ENCODE data around the gene CLCN4. TPM values are rescaled to one million over a fixed set of nuclear protein-coding genes. Genes with fewer than 3 reads are reported as not detected.

The CLCN4 gene
- total RNA-seq, 1 donor from 2014 or later = 1.2 TPM

GRCh38 chrX:10126834-10127233, 29.9 kb upstream of the CLCN4 start:
- Histone ChIP-seq H3K4me3 (no peak overlapping the region), H3K27ac (no peak overlapping the region), H3K9me3 (no peaks in the 10 kb centered on the region), H3K4me1 (no peaks in the 10 kb centered on the region), H3K27me3 (no peaks in the 10 kb centered on the region), H3K36me3 (peaks cover 0 to 10% of the 10 kb centered on the region in 2 donors)
- TF ChIP-seq CTCF (IDR thresholded peaks at IDR 0.05) (no peak), POLR2A (IDR thresholded peaks at IDR 0.05) (no peak), POLR2AphosphoS5 (IDR thresholded peaks at IDR 0.05; ENCODE audit: insufficient read depth in 1 of 2, low read depth in 1 of 2) (no peak)
- intact Hi-C loops (cut with DNase I) = no loop called here
- no peak for DNase-seq (ENCODE audit: extremely low spot score in 2 of 2)

- Histone ChIP-seq H3K27me3 (no peaks in the 10 kb centered on the region), H3K9me3 (no peaks in the 10 kb centered on the region), H3K4me3 (no peak overlapping the region), H3K4me1 (no peaks in the 10 kb centered on the region), H3K36me3 (peaks cover 0 to 10% of the 10 kb centered on the region in 2 donors), H3K27ac (no peak overlapping the region)
- TF ChIP-seq CTCF (IDR thresholded peaks at IDR 0.05) (no peak), POLR2AphosphoS5 (IDR thresholded peaks at IDR 0.05; ENCODE audit: insufficient read depth in 1 of 2, low read depth in 1 of 2) (no peak), POLR2A (IDR thresholded peaks at IDR 0.05) (no peak)
- no peak for DNase-seq (ENCODE audit: extremely low spot score in 2 of 2)
- intact Hi-C loops (cut with DNase I) = no loop called here
Observed at GRCh38 chrX:10128386-10128785, 28.4 kb upstream of the CLCN4 start.

GRCh38 chrX:10129229-10129628, 27.5 kb upstream of the CLCN4 start:
- no peaks in the 10 kb centered on the region for H3K27me3 ChIP-seq
- H3K36me3 ChIP-seq = peaks cover 0 to 10% of the 10 kb centered on the region in 2 donors
- H3K4me3 ChIP-seq = no peak overlapping the region
- no peak for DNase-seq (ENCODE audit: extremely low spot score in 2 of 2)
- no peaks in the 10 kb centered on the region for H3K9me3 ChIP-seq
- H3K27ac ChIP-seq = no peak overlapping the region
- intact Hi-C loops (cut with DNase I) = no loop called here
- TF ChIP-seq POLR2AphosphoS5 (IDR thresholded peaks at IDR 0.05; ENCODE audit: insufficient read depth in 1 of 2, low read depth in 1 of 2) (no peak), POLR2A (IDR thresholded peaks at IDR 0.05) (no peak), CTCF (IDR thresholded peaks at IDR 0.05) (no peak)
- H3K4me1 ChIP-seq = no peaks in the 10 kb centered on the region

GRCh38 chrX:10130354-10130753, 26.4 kb upstream of the CLCN4 start:
- intact Hi-C loops (cut with DNase I) = no loop called here
- H3K27me3 ChIP-seq = no peaks in the 10 kb centered on the region
- no peak for DNase-seq (ENCODE audit: extremely low spot score in 2 of 2)
- peaks cover 0 to 5% of the 10 kb centered on the region in 2 donors for H3K36me3 ChIP-seq
- TF ChIP-seq POLR2AphosphoS5 (IDR thresholded peaks at IDR 0.05; ENCODE audit: insufficient read depth in 1 of 2, low read depth in 1 of 2) (no peak), CTCF (IDR thresholded peaks at IDR 0.05) (no peak), POLR2A (IDR thresholded peaks at IDR 0.05) (no peak)
- no peaks in the 10 kb centered on the region for H3K9me3 ChIP-seq
- H3K4me1 ChIP-seq = no peaks in the 10 kb centered on the region
- H3K4me3 ChIP-seq = no peak overlapping the region
- no peak overlapping the region for H3K27ac ChIP-seq

- no peak for DNase-seq (ENCODE audit: extremely low spot score in 2 of 2)
- peaks cover 0 to 10% of the 10 kb centered on the region in 2 donors for H3K36me3 ChIP-seq
- no peaks in the 10 kb centered on the region for H3K27me3 ChIP-seq
- no peak overlapping the region for H3K4me3 ChIP-seq
- no peak overlapping the region for H3K27ac ChIP-seq
- TF ChIP-seq POLR2AphosphoS5 (IDR thresholded peaks at IDR 0.05; ENCODE audit: insufficient read depth in 1 of 2, low read depth in 1 of 2) (no peak), CTCF (IDR thresholded peaks at IDR 0.05) (no peak), POLR2A (IDR thresholded peaks at IDR 0.05) (no peak)
- intact Hi-C loops (cut with DNase I) = no loop called here
- no peaks in the 10 kb centered on the region for H3K4me1 ChIP-seq
- H3K9me3 ChIP-seq = no peaks in the 10 kb centered on the region
Observed at GRCh38 chrX:10133980-10134676, 22.6 kb upstream of the CLCN4 start.

All from vagina (tissue), 2 donors.